HEK293 (cell line): ENCODE data around the gene KCNQ4.

Experiments used
- CTCF ChIA-PET: fragments of 350-600 bp; formaldehyde crosslinking; extraction: SDS; loops from one replicate; lab custom pipeline; 2021; ENCODE audit warnings: antibody characterized with exemption; lab: Yijun Ruan, JAX
- POLR2A ChIA-PET: fragments of 300-600 bp; formaldehyde crosslinking; extraction: SDS; loops from one replicate; lab custom pipeline; 2020; ENCODE audit warnings: antibody characterized with exemption, inconsistent platforms; lab: Yijun Ruan, JAX
- H3K27ac ChIP-seq: fragments of 200-500 bp; sonication (Bioruptor generic); 2 replicates; pipeline ENCODE4 v1.5.1; 2014; ENCODE audit warnings: low read depth, low read length, control low read depth, inconsistent platforms; ENCODE audit errors: extremely low read depth
- H3K36me3 ChIP-seq, 2 experiments: fragments of 200-500 bp in 1 of 2; sonication (Bioruptor generic) in 1 of 2; 1 replicate in 1 of 2; 2 replicates in 1 of 2; pipeline ENCODE4 v1.5.1; 2014 to 2017; ENCODE audit warnings: inconsistent platforms in 2 of 2, low read length in 2 of 2; ENCODE audit not compliant: control insufficient read depth in 2 of 2, insufficient read depth in 1 of 2
- H3K4me1 ChIP-seq: fragments of 200-500 bp; sonication (Bioruptor generic); 2 replicates; pipeline ENCODE4 v1.5.1; 2014; ENCODE audit warnings: mild to moderate bottlenecking, low read length, inconsistent platforms; ENCODE audit not compliant: control insufficient read depth, insufficient read depth
- H3K4me3 ChIP-seq: 2 replicates; pipeline ENCODE4 v1.5.1; 2011; ENCODE audit warnings: low read depth, mild to moderate bottlenecking, control low read depth, low read length, moderate library complexity
- H3K9me3 ChIP-seq: fragments of 200-500 bp; sonication (Bioruptor generic); 2 replicates; pipeline ENCODE4 v1.5.1; 2014; ENCODE audit warnings: low read depth, low read length, inconsistent platforms; ENCODE audit not compliant: control insufficient read depth, insufficient read depth
- BCL11B ChIP-seq: fragments of 450-650 bp; formaldehyde crosslinking; IDR thresholded peaks from 2 replicates; pipeline ENCODE4 v1.5.1; 2016; ENCODE audit warnings: low read depth, missing biosample characterization, missing genetic modification characterization
- GLIS1 ChIP-seq: fragments of 450-650 bp; formaldehyde crosslinking; IDR thresholded peaks from 2 replicates; pipeline ENCODE4 v1.5.1; 2016; ENCODE audit warnings: missing biosample characterization, missing genetic modification characterization
- SP2 ChIP-seq: fragments of 450-650 bp; formaldehyde crosslinking; IDR thresholded peaks from 2 replicates; pipeline ENCODE4 v1.5.1; 2016; ENCODE audit warnings: missing biosample characterization, missing genetic modification characterization
- SP7 ChIP-seq: fragments of 450-650 bp; formaldehyde crosslinking; IDR thresholded peaks from 2 replicates; pipeline ENCODE4 v1.5.1; 2016; ENCODE audit warnings: missing biosample characterization, missing genetic modification characterization
- TCF7L2 ChIP-seq: IDR thresholded peaks from 2 replicates; pipeline ENCODE4 v1.6.1; 2011; ENCODE audit warnings: low read depth, mild to moderate bottlenecking, inconsistent platforms, low read length, moderate library complexity, borderline replicate concordance
- ZNF19 ChIP-seq: fragments of 450-650 bp; formaldehyde crosslinking; IDR thresholded peaks from 2 replicates; pipeline ENCODE4; 2016; ENCODE audit warnings: missing biosample characterization, missing genetic modification characterization, low read depth
- ZNF391 ChIP-seq: fragments of 450-650 bp; formaldehyde crosslinking; IDR thresholded peaks from 2 replicates; pipeline ENCODE4 v1.5.1; 2016; ENCODE audit warnings: low read depth, missing biosample characterization, missing genetic modification characterization, borderline replicate concordance
- ZNF394 ChIP-seq: fragments of 450-650 bp; formaldehyde crosslinking; IDR thresholded peaks from 2 replicates; pipeline ENCODE4 v1.5.1; 2016; ENCODE audit warnings: missing biosample characterization, missing genetic modification characterization, mild to moderate bottlenecking, moderate library complexity, borderline replicate concordance
- ZNF404 ChIP-seq: fragments of 450-650 bp; formaldehyde crosslinking; IDR thresholded peaks from 2 replicates; pipeline ENCODE4 v1.5.1; 2017; ENCODE audit warnings: missing biosample characterization, missing genetic modification characterization
- ZNF530 ChIP-seq: fragments of 450-650 bp; formaldehyde crosslinking; IDR thresholded peaks from 2 replicates; pipeline ENCODE4 v1.5.1; 2016; ENCODE audit warnings: low read depth, missing biosample characterization, missing genetic modification characterization
- ZNF600 ChIP-seq: fragments of 450-650 bp; formaldehyde crosslinking; IDR thresholded peaks from 2 replicates; pipeline ENCODE4 v1.5.1; 2016; ENCODE audit warnings: missing biosample characterization, missing genetic modification characterization
- ZNF623 ChIP-seq: fragments of 450-650 bp; formaldehyde crosslinking; IDR thresholded peaks from 2 replicates; pipeline ENCODE4 v1.5.1; 2016; ENCODE audit warnings: missing biosample characterization, missing genetic modification characterization
- ZNF629 ChIP-seq: fragments of 450-650 bp; formaldehyde crosslinking; IDR thresholded peaks from 2 replicates; pipeline ENCODE4 v1.5.1; 2017; ENCODE audit warnings: missing biosample characterization, missing genetic modification characterization
- ZNF654 ChIP-seq: fragments of 450-650 bp; formaldehyde crosslinking; IDR thresholded peaks from 2 replicates; pipeline ENCODE4 v1.5.1; 2016; ENCODE audit warnings: low read depth, missing biosample characterization, missing genetic modification characterization
- ZNF677 ChIP-seq: fragments of 450-650 bp; IDR thresholded peaks from 2 replicates; pipeline ENCODE4 v1.5.0; 2018; ENCODE audit warnings: missing biosample characterization, mild to moderate bottlenecking, missing genetic modification characterization, moderate library complexity
- ZNF76 ChIP-seq: fragments of 450-650 bp; formaldehyde crosslinking; IDR thresholded peaks from 2 replicates; pipeline ENCODE4; 2016; ENCODE audit warnings: low read depth, missing biosample characterization, missing genetic modification characterization, borderline replicate concordance
- ZNF785 ChIP-seq: fragments of 450-650 bp; formaldehyde crosslinking; IDR thresholded peaks from 2 replicates; pipeline ENCODE4 v1.5.1; 2016; ENCODE audit warnings: missing biosample characterization, missing genetic modification characterization
- TF ChIP-seq, protein P1 (sequence below): fragments of 450-650 bp; formaldehyde crosslinking; IDR thresholded peaks from 2 replicates; pipeline ENCODE4 v1.5.1; 2016; ENCODE audit warnings: missing biosample characterization, missing genetic modification characterization
- TF ChIP-seq, protein P2 (sequence below): fragments of 450-650 bp; formaldehyde crosslinking; IDR thresholded peaks from 2 replicates; pipeline ENCODE4 v1.5.1; 2016; ENCODE audit warnings: missing biosample characterization, missing genetic modification characterization
- TF ChIP-seq, protein P3 (sequence below): fragments of 450-650 bp; formaldehyde crosslinking; IDR thresholded peaks from 2 replicates; pipeline ENCODE4 v1.5.1; 2016; ENCODE audit warnings: missing biosample characterization, missing genetic modification characterization
- TF ChIP-seq, protein P4 (sequence below): fragments of 450-650 bp; formaldehyde crosslinking; IDR thresholded peaks from 2 replicates; pipeline ENCODE4 v1.5.1; 2016; ENCODE audit warnings: missing biosample characterization, missing genetic modification characterization

The KCNQ4 gene

DNA sequence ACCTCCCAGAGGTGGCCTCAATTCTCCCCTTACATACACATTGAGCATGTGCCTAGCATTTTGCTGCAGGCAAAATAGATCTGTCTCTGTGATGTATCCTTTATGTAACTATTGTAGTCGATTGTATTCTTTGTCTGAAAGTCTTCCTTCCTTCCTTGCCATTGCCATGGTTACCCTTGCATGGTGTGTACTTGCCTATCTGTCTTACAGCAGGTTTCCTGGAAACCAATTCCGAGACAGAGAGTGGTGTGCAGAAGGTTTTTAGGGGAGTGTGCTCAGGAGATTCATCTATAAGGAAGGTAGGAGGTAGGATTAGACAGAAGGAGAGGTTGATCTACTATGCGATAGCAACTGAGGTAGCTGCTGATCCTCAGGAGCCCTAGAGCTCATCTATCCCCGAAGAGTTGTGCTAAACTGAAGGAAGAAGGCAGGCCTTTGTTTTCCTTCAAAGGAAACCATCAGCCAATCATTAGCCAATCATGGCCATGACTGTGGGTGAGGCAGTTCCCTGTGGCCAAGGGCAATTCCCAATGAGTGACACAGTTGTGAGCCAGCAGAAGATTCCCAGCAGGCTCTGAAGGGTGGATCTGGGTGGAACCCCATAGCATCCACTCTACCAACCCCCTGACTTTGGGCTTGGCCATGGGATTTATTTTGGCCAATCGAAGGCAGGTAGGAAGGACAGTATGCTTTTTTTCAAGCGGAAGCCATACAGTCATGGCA lies 63.6 kb downstream of the KCNQ4 start:
- TF ChIP-seq SP7 (tag by site-specific recombination) (no peak), TCF7L2 (no peak), ZNF404 (tag by site-specific recombination) (no peak), ZNF785 (tag by site-specific recombination) (no peak), ZNF76 (tag by site-specific recombination) (no peak), SP2 (tag by site-specific recombination) (no peak), ZNF394 (tag by site-specific recombination) (no peak), ZNF19 (tag by site-specific recombination) (no peak), ZNF677 (tag by site-specific recombination) (no peak), ZNF629 (tag by site-specific recombination) (no peak), BCL11B (tag by site-specific recombination) (no peak)
- TF ChIP-seq, protein P1, sequence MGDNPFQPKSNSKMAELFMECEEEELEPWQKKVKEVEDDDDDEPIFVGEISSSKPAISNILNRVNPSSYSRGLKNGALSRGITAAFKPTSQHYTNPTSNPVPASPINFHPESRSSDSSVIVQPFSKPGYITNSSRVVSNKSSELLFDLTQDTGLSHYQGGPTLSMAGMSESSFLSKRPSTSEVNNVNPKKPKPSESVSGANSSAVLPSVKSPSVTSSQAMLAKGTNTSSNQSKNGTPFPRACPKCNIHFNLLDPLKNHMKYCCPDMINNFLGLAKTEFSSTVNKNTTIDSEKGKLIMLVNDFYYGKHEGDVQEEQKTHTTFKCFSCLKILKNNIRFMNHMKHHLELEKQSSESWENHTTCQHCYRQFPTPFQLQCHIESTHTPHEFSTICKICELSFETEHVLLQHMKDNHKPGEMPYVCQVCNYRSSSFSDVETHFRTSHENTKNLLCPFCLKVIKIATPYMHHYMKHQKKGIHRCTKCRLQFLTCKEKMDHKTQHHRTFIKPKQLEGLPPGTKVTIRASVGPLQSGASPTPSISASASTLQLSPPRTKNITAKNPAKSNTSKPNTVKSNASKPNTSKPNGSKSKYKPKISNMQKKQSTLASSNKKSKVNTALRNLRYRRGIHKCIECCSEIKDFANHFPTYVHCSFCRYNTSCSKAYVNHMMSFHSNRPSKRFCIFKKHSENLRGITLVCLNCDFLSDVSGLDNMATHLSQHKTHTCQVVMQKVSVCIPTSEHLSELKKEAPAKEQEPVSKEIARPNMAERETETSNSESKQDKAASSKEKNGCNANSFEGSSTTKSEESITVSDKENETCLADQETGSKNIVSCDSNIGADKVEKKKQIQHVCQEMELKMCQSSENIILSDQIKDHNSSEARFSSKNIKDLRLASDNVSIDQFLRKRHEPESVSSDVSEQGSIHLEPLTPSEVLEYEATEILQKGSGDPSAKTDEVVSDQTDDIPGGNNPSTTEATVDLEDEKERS, result no peak
- TF ChIP-seq, protein P2, sequence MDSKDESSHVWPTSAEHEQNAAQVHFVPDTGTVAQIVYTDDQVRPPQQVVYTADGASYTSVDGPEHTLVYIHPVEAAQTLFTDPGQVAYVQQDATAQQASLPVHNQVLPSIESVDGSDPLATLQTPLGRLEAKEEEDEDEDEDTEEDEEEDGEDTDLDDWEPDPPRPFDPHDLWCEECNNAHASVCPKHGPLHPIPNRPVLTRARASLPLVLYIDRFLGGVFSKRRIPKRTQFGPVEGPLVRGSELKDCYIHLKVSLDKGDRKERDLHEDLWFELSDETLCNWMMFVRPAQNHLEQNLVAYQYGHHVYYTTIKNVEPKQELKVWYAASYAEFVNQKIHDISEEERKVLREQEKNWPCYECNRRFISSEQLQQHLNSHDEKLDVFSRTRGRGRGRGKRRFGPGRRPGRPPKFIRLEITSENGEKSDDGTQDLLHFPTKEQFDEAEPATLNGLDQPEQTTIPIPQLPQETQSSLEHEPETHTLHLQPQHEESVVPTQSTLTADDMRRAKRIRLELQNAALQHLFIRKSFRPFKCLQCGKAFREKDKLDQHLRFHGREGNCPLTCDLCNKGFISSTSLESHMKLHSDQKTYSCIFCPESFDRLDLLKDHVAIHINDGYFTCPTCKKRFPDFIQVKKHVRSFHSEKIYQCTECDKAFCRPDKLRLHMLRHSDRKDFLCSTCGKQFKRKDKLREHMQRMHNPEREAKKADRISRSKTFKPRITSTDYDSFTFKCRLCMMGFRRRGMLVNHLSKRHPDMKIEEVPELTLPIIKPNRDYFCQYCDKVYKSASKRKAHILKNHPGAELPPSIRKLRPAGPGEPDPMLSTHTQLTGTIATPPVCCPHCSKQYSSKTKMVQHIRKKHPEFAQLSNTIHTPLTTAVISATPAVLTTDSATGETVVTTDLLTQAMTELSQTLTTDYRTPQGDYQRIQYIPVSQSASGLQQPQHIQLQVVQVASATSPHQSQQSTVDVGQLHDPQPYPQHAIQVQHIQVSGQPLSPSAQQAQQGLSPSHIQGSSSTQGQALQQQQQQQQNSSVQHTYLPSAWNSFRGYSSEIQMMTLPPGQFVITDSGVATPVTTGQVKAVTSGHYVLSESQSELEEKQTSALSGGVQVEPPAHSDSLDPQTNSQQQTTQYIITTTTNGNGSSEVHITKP (tag by site-specific recombination), result no peak
- TF ChIP-seq, protein P3, sequence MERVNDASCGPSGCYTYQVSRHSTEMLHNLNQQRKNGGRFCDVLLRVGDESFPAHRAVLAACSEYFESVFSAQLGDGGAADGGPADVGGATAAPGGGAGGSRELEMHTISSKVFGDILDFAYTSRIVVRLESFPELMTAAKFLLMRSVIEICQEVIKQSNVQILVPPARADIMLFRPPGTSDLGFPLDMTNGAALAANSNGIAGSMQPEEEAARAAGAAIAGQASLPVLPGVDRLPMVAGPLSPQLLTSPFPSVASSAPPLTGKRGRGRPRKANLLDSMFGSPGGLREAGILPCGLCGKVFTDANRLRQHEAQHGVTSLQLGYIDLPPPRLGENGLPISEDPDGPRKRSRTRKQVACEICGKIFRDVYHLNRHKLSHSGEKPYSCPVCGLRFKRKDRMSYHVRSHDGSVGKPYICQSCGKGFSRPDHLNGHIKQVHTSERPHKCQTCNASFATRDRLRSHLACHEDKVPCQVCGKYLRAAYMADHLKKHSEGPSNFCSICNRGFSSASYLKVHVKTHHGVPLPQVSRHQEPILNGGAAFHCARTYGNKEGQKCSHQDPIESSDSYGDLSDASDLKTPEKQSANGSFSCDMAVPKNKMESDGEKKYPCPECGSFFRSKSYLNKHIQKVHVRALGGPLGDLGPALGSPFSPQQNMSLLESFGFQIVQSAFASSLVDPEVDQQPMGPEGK (tag by site-specific recombination), result no peak
- ChIA-PET POLR2A (no interaction called here), CTCF (interaction anchor here (1.1 to 17.3 kb wide), 5 partner anchors 13 to 157 kb away, joined by 3 to 415 read pairs (median 4); no protein-coding TSS in a partner anchor)
- H3K27ac ChIP-seq, result no peak overlapping the region
- H3K36me3 ChIP-seq, result no peaks in the 10 kb centered on the region
- H3K4me1 ChIP-seq, result no peaks in the 10 kb centered on the region
- no peaks in the 10 kb centered on the region for H3K9me3 ChIP-seq
- no peak overlapping the region for H3K4me3 ChIP-seq

DNA sequence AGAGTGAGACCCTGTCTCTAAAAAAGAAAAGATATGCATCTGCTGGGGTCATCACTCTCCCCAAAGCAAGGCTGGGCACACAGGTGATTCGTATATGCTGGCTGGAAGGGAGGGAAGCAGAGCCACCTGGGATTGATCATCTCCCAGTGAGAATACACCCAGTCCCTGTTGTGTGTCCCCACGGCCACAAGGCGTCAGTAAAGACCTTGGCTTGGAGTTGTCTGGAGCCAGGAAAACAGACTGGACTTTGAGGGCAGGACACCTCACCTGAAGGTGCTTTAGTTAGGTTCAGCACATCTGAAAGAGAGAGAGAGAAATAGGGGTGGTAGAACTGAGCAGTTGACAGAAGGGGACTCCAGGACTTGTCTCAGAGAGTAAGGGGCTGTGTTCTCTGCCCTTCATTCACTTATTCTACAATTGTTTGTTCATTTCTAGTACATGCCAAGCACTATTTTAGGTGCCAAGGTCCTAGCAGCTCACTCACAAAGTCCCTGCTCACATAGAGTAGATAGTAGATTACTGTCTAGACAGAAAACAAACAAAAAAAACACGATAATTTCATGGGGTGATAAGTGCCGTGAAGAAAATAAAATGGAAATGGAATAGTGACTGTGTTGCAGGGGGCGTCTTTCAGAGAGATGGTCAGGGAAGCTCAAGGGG lies 65.1 kb downstream of the KCNQ4 start:
- Histone ChIP-seq H3K27ac (no peak overlapping the region), H3K9me3 (no peaks in the 10 kb centered on the region), H3K4me3 (no peak overlapping the region), H3K36me3 (no peaks in the 10 kb centered on the region), H3K4me1 (no peaks in the 10 kb centered on the region)
- POLR2A ChIA-PET, result no interaction called here
- TF ChIP-seq ZNF600 (0 out of 2 replicates have a peak, but pooled peaks have one; percentile 39), ZNF530 (tag by site-specific recombination) (no peak), ZNF623 (tag by site-specific recombination) (no peak), GLIS1 (peak; percentile 13; the same call in 1 of the 2 replicates), ZNF654 (peak; percentile 89), ZNF391 (tag by site-specific recombination) (no peak)
- TF ChIP-seq, protein P4, sequence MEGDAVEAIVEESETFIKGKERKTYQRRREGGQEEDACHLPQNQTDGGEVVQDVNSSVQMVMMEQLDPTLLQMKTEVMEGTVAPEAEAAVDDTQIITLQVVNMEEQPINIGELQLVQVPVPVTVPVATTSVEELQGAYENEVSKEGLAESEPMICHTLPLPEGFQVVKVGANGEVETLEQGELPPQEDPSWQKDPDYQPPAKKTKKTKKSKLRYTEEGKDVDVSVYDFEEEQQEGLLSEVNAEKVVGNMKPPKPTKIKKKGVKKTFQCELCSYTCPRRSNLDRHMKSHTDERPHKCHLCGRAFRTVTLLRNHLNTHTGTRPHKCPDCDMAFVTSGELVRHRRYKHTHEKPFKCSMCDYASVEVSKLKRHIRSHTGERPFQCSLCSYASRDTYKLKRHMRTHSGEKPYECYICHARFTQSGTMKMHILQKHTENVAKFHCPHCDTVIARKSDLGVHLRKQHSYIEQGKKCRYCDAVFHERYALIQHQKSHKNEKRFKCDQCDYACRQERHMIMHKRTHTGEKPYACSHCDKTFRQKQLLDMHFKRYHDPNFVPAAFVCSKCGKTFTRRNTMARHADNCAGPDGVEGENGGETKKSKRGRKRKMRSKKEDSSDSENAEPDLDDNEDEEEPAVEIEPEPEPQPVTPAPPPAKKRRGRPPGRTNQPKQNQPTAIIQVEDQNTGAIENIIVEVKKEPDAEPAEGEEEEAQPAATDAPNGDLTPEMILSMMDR, result peak; percentile 76
- TF ChIP-seq, all 188 proteins: peak for 4
- CTCF ChIA-PET, result interaction anchor here (0.6 to 17.3 kb wide), 34 partner anchors 9 to 705 kb away, joined by 3 to 415 read pairs (median 4); no protein-coding TSS in a partner anchor
